ENCODE measurements around the gene TGFBRAP1.

Gene TGFBRAP1

GRCh38 chr2:105329561-105330495, at the start of gene TGFBRAP1:
Gene TGFBRAP1, minus strand, starts transcription at chr2:105329735. Its CDS starts 21,434 bp downstream, at chr2:105308301.
- no peaks in the 10 kb centered on the region; the same call in 1 of the 2 replicates for H3K4me1 ChIP-seq (ENCODE audit: control insufficient read depth, insufficient read depth, low read length)
- no CpG with 5 or more reads among the region's 101 CpGs for WGBS (ENCODE audit: insufficient coverage, insufficient read length)
- no peaks in the 10 kb centered on the region for H3K9me3 ChIP-seq (ENCODE audit: control insufficient read depth, insufficient read depth, low read length)
- H3K27ac ChIP-seq (ENCODE audit: low read length), result no peak within 1 kb of the TSS
- no peaks in the 10 kb centered on the region for H3K27me3 ChIP-seq (ENCODE audit: control insufficient read depth, insufficient read depth, low read length)
- DNase-seq (ENCODE audit: low read depth, low spot score), result no peak
- no peaks in the 10 kb centered on the region for H3K36me3 ChIP-seq (ENCODE audit: control insufficient read depth, insufficient read depth, low read length)
- H3K4me3 ChIP-seq (ENCODE audit: low read length), result peak within 1 kb of the TSS; percentile 55

GRCh38 chr2:105378921-105379383, 49.4 kb upstream of the TGFBRAP1 start:
- no peak overlapping the region for H3K27ac ChIP-seq (ENCODE audit: low read length)
- H3K36me3 ChIP-seq (ENCODE audit: control insufficient read depth, insufficient read depth, low read length), result no peaks in the 10 kb centered on the region; the same call in 1 of the 2 replicates
- no CpG with 5 or more reads among the region's 4 CpGs for WGBS (ENCODE audit: insufficient coverage, insufficient read length)
- H3K9me3 ChIP-seq (ENCODE audit: control insufficient read depth, insufficient read depth, low read length), result no peaks in the 10 kb centered on the region
- no peak for DNase-seq (ENCODE audit: low read depth, low spot score)
- no peaks in the 10 kb centered on the region for H3K4me1 ChIP-seq (ENCODE audit: control insufficient read depth, insufficient read depth, low read length)
- no peaks in the 10 kb centered on the region for H3K27me3 ChIP-seq (ENCODE audit: control insufficient read depth, insufficient read depth, low read length)
- no peak overlapping the region for H3K4me3 ChIP-seq (ENCODE audit: low read length)

- Histone ChIP-seq H3K27me3 (ENCODE audit: control insufficient read depth, insufficient read depth, low read length) (no peaks in the 10 kb centered on the region), H3K4me1 (ENCODE audit: control insufficient read depth, insufficient read depth, low read length) (no peaks in the 10 kb centered on the region)
These were observed 48.8 kb upstream of the TGFBRAP1 start for GRCh38 chr2:105378276-105378840.

GRCh38 chr2:105377871-105378270, 48.3 kb upstream of the TGFBRAP1 start:
- no CpG with 5 or more reads among the region's 3 CpGs for WGBS (ENCODE audit: insufficient coverage, insufficient read length)
- no peak for DNase-seq (ENCODE audit: low read depth, low spot score)
- H3K36me3 ChIP-seq (ENCODE audit: control insufficient read depth, insufficient read depth, low read length), result peaks cover 3% of the 10 kb centered on the region; the same call in 1 of the 2 replicates
- no peaks in the 10 kb centered on the region for H3K9me3 ChIP-seq (ENCODE audit: control insufficient read depth, insufficient read depth, low read length)
- no peak overlapping the region for H3K4me3 ChIP-seq (ENCODE audit: low read length)
- H3K27ac ChIP-seq (ENCODE audit: low read length), result no peak overlapping the region
- no peaks in the 10 kb centered on the region for H3K4me1 ChIP-seq (ENCODE audit: control insufficient read depth, insufficient read depth, low read length)
- H3K27me3 ChIP-seq (ENCODE audit: control insufficient read depth, insufficient read depth, low read length), result no peaks in the 10 kb centered on the region

More at GRCh38 chr2:105378276-105378840, 48.8 kb upstream of the TGFBRAP1 start:
- Histone ChIP-seq H3K27ac (ENCODE audit: low read length) (no peak overlapping the region), H3K4me3 (ENCODE audit: low read length) (no peak overlapping the region), H3K9me3 (ENCODE audit: control insufficient read depth, insufficient read depth, low read length) (no peaks in the 10 kb centered on the region), H3K36me3 (ENCODE audit: control insufficient read depth, insufficient read depth, low read length) (peaks cover 1% of the 10 kb centered on the region; the same call in 1 of the 2 replicates)
- WGBS (ENCODE audit: insufficient coverage, insufficient read length), result no CpG with 5 or more reads among the region's 12 CpGs
- DNase-seq (ENCODE audit: low read depth, low spot score), result no peak

- H3K27ac ChIP-seq (ENCODE audit: low read length), result no peak overlapping the region
- peaks cover 3% of the 10 kb centered on the region; the same call in 1 of the 2 replicates for H3K36me3 ChIP-seq (ENCODE audit: control insufficient read depth, insufficient read depth, low read length)
- no peaks in the 10 kb centered on the region for H3K4me1 ChIP-seq (ENCODE audit: control insufficient read depth, insufficient read depth, low read length)
- no peaks in the 10 kb centered on the region for H3K9me3 ChIP-seq (ENCODE audit: control insufficient read depth, insufficient read depth, low read length)
- H3K4me3 ChIP-seq (ENCODE audit: low read length), result no peak overlapping the region
- WGBS (ENCODE audit: insufficient coverage, insufficient read length), result no CpG with 5 or more reads among the region's 5 CpGs
- no peak for DNase-seq (ENCODE audit: low read depth, low spot score)
- no peaks in the 10 kb centered on the region for H3K27me3 ChIP-seq (ENCODE audit: control insufficient read depth, insufficient read depth, low read length)
These were observed 47.3 kb upstream of the TGFBRAP1 start for GRCh38 chr2:105376789-105377240.

GRCh38 chr2:105376010-105376409, 46.5 kb upstream of the TGFBRAP1 start:
- Histone ChIP-seq H3K9me3 (ENCODE audit: control insufficient read depth, insufficient read depth, low read length) (no peaks in the 10 kb centered on the region), H3K27me3 (ENCODE audit: control insufficient read depth, insufficient read depth, low read length) (no peaks in the 10 kb centered on the region), H3K36me3 (ENCODE audit: control insufficient read depth, insufficient read depth, low read length) (peaks cover 3% of the 10 kb centered on the region; the same call in 1 of the 2 replicates), H3K4me1 (ENCODE audit: control insufficient read depth, insufficient read depth, low read length) (no peaks in the 10 kb centered on the region), H3K27ac (ENCODE audit: low read length) (no peak overlapping the region), H3K4me3 (ENCODE audit: low read length) (no peak overlapping the region)
- no peak for DNase-seq (ENCODE audit: low read depth, low spot score)
- WGBS (ENCODE audit: insufficient coverage, insufficient read length), result no CpG with 5 or more reads among the region's 11 CpGs

- Histone ChIP-seq H3K27ac (ENCODE audit: low read length) (no peak overlapping the region), H3K36me3 (ENCODE audit: control insufficient read depth, insufficient read depth, low read length) (peaks cover 3% of the 10 kb centered on the region; the same call in 1 of the 2 replicates), H3K9me3 (ENCODE audit: control insufficient read depth, insufficient read depth, low read length) (no peaks in the 10 kb centered on the region), H3K4me1 (ENCODE audit: control insufficient read depth, insufficient read depth, low read length) (no peaks in the 10 kb centered on the region), H3K4me3 (ENCODE audit: low read length) (no peak overlapping the region), H3K27me3 (ENCODE audit: control insufficient read depth, insufficient read depth, low read length) (no peaks in the 10 kb centered on the region)
- DNase-seq (ENCODE audit: low read depth, low spot score), result no peak
- WGBS (ENCODE audit: insufficient coverage, insufficient read length), result no CpG with 5 or more reads among the region's 15 CpGs
These were observed 45.5 kb upstream of the TGFBRAP1 start for GRCh38 chr2:105375001-105375561.

- peaks cover 3% of the 10 kb centered on the region; the same call in 1 of the 2 replicates for H3K36me3 ChIP-seq (ENCODE audit: control insufficient read depth, insufficient read depth, low read length)
- H3K4me3 ChIP-seq (ENCODE audit: low read length), result no peak overlapping the region
- WGBS (ENCODE audit: insufficient coverage, insufficient read length), result no CpG with 5 or more reads among the region's 9 CpGs
These were observed 44.4 kb upstream of the TGFBRAP1 start for GRCh38 chr2:105373895-105374401.

GRCh38 chr2:105373344-105373781, 43.8 kb upstream of the TGFBRAP1 start:
- H3K27me3 ChIP-seq (ENCODE audit: control insufficient read depth, insufficient read depth, low read length), result no peaks in the 10 kb centered on the region
- H3K36me3 ChIP-seq (ENCODE audit: control insufficient read depth, insufficient read depth, low read length), result peaks cover 3% of the 10 kb centered on the region; the same call in 1 of the 2 replicates
- H3K9me3 ChIP-seq (ENCODE audit: control insufficient read depth, insufficient read depth, low read length), result no peaks in the 10 kb centered on the region
- no peak for DNase-seq (ENCODE audit: low read depth, low spot score)
- H3K27ac ChIP-seq (ENCODE audit: low read length), result no peak overlapping the region
- H3K4me1 ChIP-seq (ENCODE audit: control insufficient read depth, insufficient read depth, low read length), result no peaks in the 10 kb centered on the region
- H3K4me3 ChIP-seq (ENCODE audit: low read length), result no peak overlapping the region
- WGBS (ENCODE audit: insufficient coverage, insufficient read length), result no CpG with 5 or more reads among the region's 9 CpGs

More at GRCh38 chr2:105373895-105374401, 44.4 kb upstream of the TGFBRAP1 start:
- H3K27ac ChIP-seq (ENCODE audit: low read length), result no peak overlapping the region
- no peaks in the 10 kb centered on the region for H3K9me3 ChIP-seq (ENCODE audit: control insufficient read depth, insufficient read depth, low read length)
- H3K4me1 ChIP-seq (ENCODE audit: control insufficient read depth, insufficient read depth, low read length), result no peaks in the 10 kb centered on the region
- no peaks in the 10 kb centered on the region for H3K27me3 ChIP-seq (ENCODE audit: control insufficient read depth, insufficient read depth, low read length)
- DNase-seq (ENCODE audit: low read depth, low spot score), result no peak

GRCh38 chr2:105371810-105372209, 42.3 kb upstream of the TGFBRAP1 start:
- Histone ChIP-seq H3K4me3 (ENCODE audit: low read length) (no peak overlapping the region), H3K36me3 (ENCODE audit: control insufficient read depth, insufficient read depth, low read length) (peaks cover 7% of the 10 kb centered on the region; the same call in 1 of the 2 replicates), H3K9me3 (ENCODE audit: control insufficient read depth, insufficient read depth, low read length) (no peaks in the 10 kb centered on the region), H3K4me1 (ENCODE audit: control insufficient read depth, insufficient read depth, low read length) (no peaks in the 10 kb centered on the region), H3K27ac (ENCODE audit: low read length) (no peak overlapping the region), H3K27me3 (ENCODE audit: control insufficient read depth, insufficient read depth, low read length) (no peaks in the 10 kb centered on the region)
- no peak for DNase-seq (ENCODE audit: low read depth, low spot score)
- WGBS (ENCODE audit: insufficient coverage, insufficient read length), result no CpG with 5 or more reads among the region's 4 CpGs
